Stimulated activated naive B cell treated with anti-CD40 and anti-IgM and Interleukin-4, amounts not matched to agents 10 μg/mL and 1 μg/mL and 100 μg/mL, for 72 hours (primary cell): ENCODE data around the gene TGFBR2.

Experiments used
- ATAC-seq, 2 donors: fragments of 150-1000 bp; cut with Tn5 transposase; replicated peaks; 2 replicates each; pipeline ENCODE4 v1.10.0; 2021; ENCODE audit warnings: moderate library complexity in 1 of 2
- DNase-seq: peaks from one replicate; pipeline ENCODE4 v3.0.0; 2021
- H3K27ac Mint-ChIP-seq: one replicate; pipeline ENCODE4 v1.8.0; 2022; ENCODE audit warnings: mild to moderate bottlenecking, mixed read lengths
- H3K27me3 Mint-ChIP-seq, 2 donors: one replicate each; pipeline ENCODE4 v1.8.0; 2022; ENCODE audit warnings: mixed read lengths in 2 of 2
- H3K36me3 Mint-ChIP-seq, 2 donors: one replicate each; pipeline ENCODE4 v1.8.0; 2022; ENCODE audit warnings: mixed read lengths in 2 of 2, mild to moderate bottlenecking in 1 of 2
- H3K4me1 Mint-ChIP-seq, 2 donors: one replicate each; pipeline ENCODE4 v1.8.0; 2022; ENCODE audit warnings: mixed read lengths in 2 of 2, mild to moderate bottlenecking in 1 of 2
- H3K4me3 Mint-ChIP-seq, 2 donors: one replicate each; pipeline ENCODE4 v1.8.0; 2022; ENCODE audit warnings: mild to moderate bottlenecking in 2 of 2, mixed read lengths in 2 of 2, moderate library complexity in 1 of 2
- H3K9me3 Mint-ChIP-seq, 2 donors: one replicate each; pipeline ENCODE4 v1.8.0; 2022; ENCODE audit warnings: mixed read lengths in 2 of 2, mild to moderate bottlenecking in 1 of 2

The TGFBR2 gene

GRCh38 chr3:30655187-30655812, 48.9 kb downstream of the TGFBR2 start:
- Mint-ChIP-seq H3K9me3 (peaks cover 0 to 5% of the 10 kb centered on the region in 2 donors), H3K27me3 (no peaks in the 10 kb centered on the region), H3K4me3 (peak overlapping the region; percentile 36 to 43), H3K27ac (peak overlapping the region; percentile 84), H3K36me3 (peaks cover 60 to 71% of the 10 kb centered on the region in 2 donors), H3K4me1 (peaks cover 50 to 88% of the 10 kb centered on the region in 2 donors)
- ATAC-seq (peak; percentile 32 to 49), DNase-seq (no peak)

GRCh38 chr3:30656624-30657141, 50.3 kb downstream of the TGFBR2 start:
- Mint-ChIP-seq H3K4me1 (peaks cover 56 to 89% of the 10 kb centered on the region in 2 donors), H3K27ac (no peak overlapping the region), H3K4me3 (peak overlapping the region in 1 of 2 donors; percentile 12), H3K36me3 (peaks cover 63 to 72% of the 10 kb centered on the region in 2 donors), H3K9me3 (peaks cover 0 to 3% of the 10 kb centered on the region in 2 donors), H3K27me3 (no peaks in the 10 kb centered on the region)
- ATAC-seq = no peak
- no peak for DNase-seq

DNA sequence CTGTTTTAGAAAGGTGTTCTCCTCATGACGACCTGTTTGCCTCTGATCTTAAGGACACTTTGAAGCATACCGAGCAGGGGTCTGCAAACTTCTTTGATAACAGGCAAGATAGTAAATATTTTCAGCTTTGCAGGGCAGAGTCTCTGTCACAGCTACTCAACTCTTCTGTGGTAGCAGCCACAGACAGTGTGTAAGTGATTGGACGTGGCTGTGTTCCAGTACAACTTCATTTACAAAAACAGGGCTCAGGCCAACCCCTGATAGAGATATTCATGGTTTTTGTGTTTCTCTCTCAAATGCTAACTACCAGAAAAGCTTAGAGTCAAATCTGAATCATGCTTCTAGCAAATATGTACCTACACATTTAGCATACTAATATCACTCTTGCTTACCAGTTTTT, 51.5 kb downstream of the TGFBR2 start:
- H3K36me3 Mint-ChIP-seq = peaks cover 59 to 74% of the 10 kb centered on the region in 2 donors
- ATAC-seq (peak; percentile 40 to 46), DNase-seq (no peak)

GRCh38 chr3:30658328-30659052, 52.1 kb downstream of the TGFBR2 start:
- Mint-ChIP-seq H3K9me3 (no peaks in the 10 kb centered on the region), H3K4me1 (peaks cover 61 to 94% of the 10 kb centered on the region in 2 donors), H3K27ac (peak overlapping the region; percentile 75), H3K4me3 (peak overlapping the region; percentile 26 to 28), H3K36me3 (peaks cover 59 to 73% of the 10 kb centered on the region in 2 donors), H3K27me3 (no peaks in the 10 kb centered on the region)
- DNase-seq (peak; percentile 69), ATAC-seq (peak; percentile 96 to 97)

More for the DNA sequence above, 51.5 kb downstream of the TGFBR2 start:
- peak overlapping the region in 1 of 2 donors; percentile 12 for H3K4me3 Mint-ChIP-seq
- no peaks in the 10 kb centered on the region for H3K9me3 Mint-ChIP-seq
- H3K27ac Mint-ChIP-seq = peak overlapping the region; percentile 75
- H3K4me1 Mint-ChIP-seq = peaks cover 58 to 92% of the 10 kb centered on the region in 2 donors
- no peaks in the 10 kb centered on the region for H3K27me3 Mint-ChIP-seq

GRCh38 chr3:30659270-30660130, 53.1 kb downstream of the TGFBR2 start:
- Mint-ChIP-seq H3K9me3 (no peaks in the 10 kb centered on the region), H3K27ac (peak overlapping the region; percentile 75), H3K4me3 (peak overlapping the region; percentile 26 to 47), H3K4me1 (peaks cover 64 to 97% of the 10 kb centered on the region in 2 donors), H3K36me3 (peaks cover 57 to 74% of the 10 kb centered on the region in 2 donors), H3K27me3 (no peaks in the 10 kb centered on the region)
- DNase-seq (no peak), ATAC-seq (no peak)

DNA sequence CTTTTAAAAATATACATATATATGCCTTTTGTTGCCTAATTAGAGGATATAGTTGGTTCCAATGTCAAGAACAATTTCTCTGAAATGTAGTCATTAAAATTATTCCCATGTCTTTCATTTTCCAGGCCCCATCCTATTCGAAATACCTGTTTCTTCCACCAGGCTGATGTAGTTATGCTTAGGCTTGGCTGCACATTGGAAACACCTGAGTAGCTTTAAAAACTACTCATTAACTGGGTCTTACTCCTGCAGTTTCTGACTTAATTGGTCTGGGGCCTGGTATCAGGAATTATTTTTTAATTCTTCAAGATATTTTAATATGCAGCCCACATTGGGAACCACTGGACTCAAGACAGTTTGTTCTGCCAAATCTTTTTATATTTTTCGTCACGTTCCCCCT, 53.7 kb downstream of the TGFBR2 start:
- H3K4me1 Mint-ChIP-seq = peaks cover 61 to 96% of the 10 kb centered on the region in 2 donors
- H3K36me3 Mint-ChIP-seq = peaks cover 51 to 68% of the 10 kb centered on the region in 2 donors
- no peak overlapping the region for H3K4me3 Mint-ChIP-seq
- ATAC-seq = no peak
- no peak for DNase-seq
- no peaks in the 10 kb centered on the region for H3K9me3 Mint-ChIP-seq
- no peak overlapping the region for H3K27ac Mint-ChIP-seq
- no peaks in the 10 kb centered on the region for H3K27me3 Mint-ChIP-seq

GRCh38 chr3:30660656-30661055, 54.3 kb downstream of the TGFBR2 start:
- H3K36me3 Mint-ChIP-seq = peaks cover 45 to 65% of the 10 kb centered on the region in 2 donors
- H3K4me3 Mint-ChIP-seq = peak overlapping the region; percentile 33 to 53
- no peaks in the 10 kb centered on the region for H3K27me3 Mint-ChIP-seq
- DNase-seq (no peak), ATAC-seq (no peak)
- peaks cover 58 to 96% of the 10 kb centered on the region in 2 donors for H3K4me1 Mint-ChIP-seq
- no peak overlapping the region for H3K27ac Mint-ChIP-seq
- H3K9me3 Mint-ChIP-seq = no peaks in the 10 kb centered on the region

DNA sequence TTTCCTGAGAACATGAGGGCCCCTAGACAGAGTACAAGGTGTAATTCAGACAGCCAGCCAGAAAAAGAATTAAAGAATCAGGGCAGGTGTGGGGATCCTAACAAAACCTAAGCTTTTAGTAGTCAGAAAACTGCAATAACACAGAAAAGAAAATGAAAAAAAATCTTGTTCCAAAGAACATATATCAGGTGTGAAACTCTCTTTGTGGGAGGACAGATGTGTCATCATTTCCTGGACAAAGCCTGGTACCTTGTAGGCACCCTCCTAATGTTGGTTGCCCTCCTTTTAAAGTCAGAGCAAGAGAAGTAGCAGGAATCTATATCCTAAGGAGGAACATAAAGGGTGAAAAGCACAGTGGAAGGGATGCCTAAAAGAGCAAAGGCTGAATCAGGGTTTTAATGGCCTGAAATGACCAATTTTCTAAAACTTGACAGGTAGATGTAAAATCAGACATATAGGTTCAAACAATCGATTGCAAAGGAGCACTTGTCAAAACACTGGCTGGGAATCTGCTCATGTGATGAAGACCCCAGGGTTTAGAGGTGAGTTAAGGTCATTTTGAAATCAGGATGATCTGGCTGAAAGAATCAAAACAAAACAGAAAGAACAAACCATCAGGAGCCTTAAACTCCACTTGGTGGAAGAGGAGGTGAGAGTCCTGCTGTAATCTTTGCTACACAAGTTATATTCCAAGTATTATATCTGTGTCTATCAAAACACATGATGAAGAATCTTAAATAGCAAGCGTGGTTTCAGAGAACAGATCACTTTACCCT, 54.9 kb downstream of the TGFBR2 start:
- no peak overlapping the region for H3K27ac Mint-ChIP-seq
- ATAC-seq = no peak
- H3K9me3 Mint-ChIP-seq = no peaks in the 10 kb centered on the region

DNA sequence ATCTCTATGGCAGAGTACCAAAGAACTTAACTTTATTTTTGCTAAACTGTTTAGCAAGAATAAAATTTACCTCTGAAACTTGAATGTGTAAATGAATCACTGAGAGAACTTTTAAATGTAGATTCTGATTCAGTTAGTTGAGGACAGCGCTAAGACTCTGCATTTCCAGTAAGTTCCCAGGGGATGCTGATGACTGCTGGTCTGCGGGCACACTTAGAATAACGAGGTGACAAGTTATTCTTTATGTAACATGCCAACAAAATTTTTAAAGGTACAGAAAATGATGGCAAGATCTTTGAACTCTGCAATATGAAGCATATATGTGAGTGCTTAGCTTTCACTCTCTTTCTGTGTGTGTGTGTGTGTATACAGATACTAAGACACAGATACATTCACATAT, 56.4 kb downstream of the TGFBR2 start:
- Mint-ChIP-seq H3K4me1 (peaks cover 48 to 91% of the 10 kb centered on the region in 2 donors), H3K27me3 (no peaks in the 10 kb centered on the region), H3K27ac (no peak overlapping the region), H3K4me3 (no peak overlapping the region), H3K9me3 (no peaks in the 10 kb centered on the region), H3K36me3 (peaks cover 32 to 53% of the 10 kb centered on the region in 2 donors)
- no peak for ATAC-seq
- no peak for DNase-seq

More for the DNA sequence above, 54.9 kb downstream of the TGFBR2 start:
- Mint-ChIP-seq H3K4me3 (peak overlapping the region in 1 of 2 donors; percentile 53), H3K27me3 (no peaks in the 10 kb centered on the region), H3K4me1 (peaks cover 56 to 93% of the 10 kb centered on the region in 2 donors), H3K36me3 (peaks cover 41 to 59% of the 10 kb centered on the region in 2 donors)
- no peak for DNase-seq

DNA sequence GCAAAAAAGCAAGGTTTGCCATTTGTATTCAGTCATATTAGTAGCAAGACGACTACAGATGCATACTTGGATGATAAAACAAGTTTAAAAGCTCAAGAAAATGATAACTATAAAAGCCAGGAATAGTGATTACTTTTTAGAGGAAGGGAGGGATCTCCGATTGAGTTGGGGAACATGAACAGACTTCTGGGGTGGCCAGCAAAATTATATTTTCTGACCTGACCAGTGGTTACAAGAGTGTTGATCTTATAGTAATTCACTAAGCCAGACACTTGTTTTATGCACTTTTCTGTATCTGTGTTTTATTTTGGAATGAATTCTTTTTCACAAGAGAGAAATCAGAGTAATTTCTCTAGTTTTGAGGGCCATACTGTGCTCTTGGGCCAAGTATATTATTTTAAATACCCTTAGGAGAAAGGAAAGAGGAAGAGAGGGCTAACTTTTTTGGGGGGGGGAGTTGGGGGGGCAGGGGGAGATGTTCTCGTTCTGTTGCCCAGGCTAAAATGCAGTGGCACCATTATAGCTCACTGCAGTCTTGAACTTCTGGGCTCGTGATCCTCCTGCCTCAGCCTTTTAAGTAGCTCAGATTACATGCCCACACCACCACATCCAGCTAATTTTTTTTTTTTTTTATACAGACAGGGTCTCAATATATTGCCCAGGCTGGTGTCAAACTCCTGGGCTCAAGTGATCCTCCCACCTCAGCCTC, 57.3 kb downstream of the TGFBR2 start:
- no peak for ATAC-seq
- H3K4me3 Mint-ChIP-seq = peak overlapping the region in 1 of 2 donors; percentile 61
- H3K27me3 Mint-ChIP-seq = no peaks in the 10 kb centered on the region
- peaks cover 39 to 57% of the 10 kb centered on the region in 2 donors for H3K36me3 Mint-ChIP-seq
- H3K9me3 Mint-ChIP-seq = peaks cover 0 to 2% of the 10 kb centered on the region in 2 donors
- no peak for DNase-seq
- peak overlapping the region; percentile 67 for H3K27ac Mint-ChIP-seq
- H3K4me1 Mint-ChIP-seq = peaks cover 49 to 91% of the 10 kb centered on the region in 2 donors

- H3K27me3 Mint-ChIP-seq = no peaks in the 10 kb centered on the region
- H3K4me3 Mint-ChIP-seq = peak overlapping the region in 1 of 2 donors; percentile 39
- H3K36me3 Mint-ChIP-seq = peaks cover 38 to 57% of the 10 kb centered on the region in 2 donors
- ATAC-seq (no peak), DNase-seq (no peak)
- peaks cover 0 to 2% of the 10 kb centered on the region in 2 donors for H3K9me3 Mint-ChIP-seq
- H3K4me1 Mint-ChIP-seq = peaks cover 46 to 91% of the 10 kb centered on the region in 2 donors
- peak overlapping the region; percentile 59 for H3K27ac Mint-ChIP-seq
Observed at GRCh38 chr3:30664459-30664858, 58.1 kb downstream of the TGFBR2 start.

- Mint-ChIP-seq H3K27me3 (no peaks in the 10 kb centered on the region), H3K4me1 (peaks cover 44 to 92% of the 10 kb centered on the region in 2 donors), H3K36me3 (peaks cover 40 to 59% of the 10 kb centered on the region in 2 donors), H3K9me3 (peaks cover 0 to 2% of the 10 kb centered on the region in 2 donors), H3K27ac (peak overlapping the region; percentile 7), H3K4me3 (no peak overlapping the region)
- DNase-seq (no peak), ATAC-seq (peak; percentile 25 to 49)
Observed at GRCh38 chr3:30664884-30665283, 58.5 kb downstream of the TGFBR2 start.

DNA sequence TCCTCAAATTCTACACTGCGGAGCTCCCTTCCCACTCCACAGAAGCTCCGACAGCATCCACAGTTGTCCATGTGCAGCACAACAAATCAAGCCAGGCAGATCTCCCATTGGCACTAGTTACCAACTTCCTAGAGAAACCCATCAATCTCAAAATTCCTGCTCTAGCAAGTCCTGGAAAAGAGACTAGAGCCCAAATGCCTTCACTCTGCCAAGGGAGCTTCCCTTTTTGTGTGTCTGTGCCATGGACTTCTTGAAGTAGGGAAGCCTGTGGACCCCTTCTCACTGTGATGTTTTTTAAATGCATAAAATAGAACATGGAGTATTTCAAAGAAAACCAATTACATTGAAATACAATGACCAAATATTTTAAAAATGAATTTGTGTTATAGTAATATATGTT, 59.1 kb downstream of the TGFBR2 start:
- ATAC-seq (no peak), DNase-seq (no peak)
- peak overlapping the region; percentile 31 for H3K27ac Mint-ChIP-seq
- H3K4me3 Mint-ChIP-seq = no peak overlapping the region
- H3K4me1 Mint-ChIP-seq = peaks cover 48 to 94% of the 10 kb centered on the region in 2 donors
- H3K9me3 Mint-ChIP-seq = peaks cover 0 to 2% of the 10 kb centered on the region in 2 donors
- peaks cover 43 to 64% of the 10 kb centered on the region in 2 donors for H3K36me3 Mint-ChIP-seq
- no peaks in the 10 kb centered on the region for H3K27me3 Mint-ChIP-seq
